ENCODE measurements around the gene RTTN. TPM values are rescaled to one million over a fixed set of nuclear protein-coding genes. Genes with fewer than 3 reads are reported as not detected.

RTTN gene
- total and polyA plus RNA-seq, 4 donors: 1.1 to 14.3 (median 8.8) TPM

DNA sequence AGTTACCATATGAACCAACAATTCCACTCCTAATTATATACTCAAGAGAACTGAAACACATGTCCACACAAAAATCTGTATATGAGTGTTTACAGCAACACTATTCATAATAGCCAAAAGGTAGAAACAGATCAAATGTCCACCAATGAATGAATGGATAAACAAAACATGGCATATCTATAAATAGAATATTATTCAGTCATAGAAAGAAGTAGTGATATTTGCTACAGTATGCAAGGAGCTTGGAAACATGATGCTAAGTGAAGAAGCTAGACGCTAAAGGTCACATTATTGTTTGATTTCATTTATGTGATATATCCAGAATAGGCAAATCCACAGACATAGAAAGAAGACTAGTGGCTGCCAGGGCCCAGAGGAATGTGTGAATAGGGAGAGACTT lies 92.0 kb downstream of the RTTN start:
- Histone ChIP-seq H3K27me3 (ENCODE audit: control insufficient read depth in 4 of 4, insufficient read depth in 4 of 4, low read length in 3 of 4) (no peaks in the 10 kb centered on the region), H3K27ac (ENCODE audit: low read depth in 1 of 2, low read length in 2 of 2) (no peak overlapping the region), H3K9me3 (ENCODE audit: control insufficient read depth in 4 of 4, low read length in 3 of 4) (no peaks in the 10 kb centered on the region), H3K4me3 (ENCODE audit: low read depth in 1 of 3, low read length in 3 of 3) (no peak overlapping the region), H3K4me1 (ENCODE audit: control insufficient read depth in 4 of 4, insufficient read depth in 4 of 4, low read length in 3 of 4) (no peaks in the 10 kb centered on the region), H3K36me3 (ENCODE audit: control insufficient read depth in 4 of 4, insufficient read depth in 3 of 4, low read depth in 1 of 4, low read length in 3 of 4) (peaks cover 0 to 20% (median 13%) of the 10 kb centered on the region in 4 donors), H3K9ac (ENCODE audit: low read depth in 1 of 2, low read length in 2 of 2) (no peak overlapping the region)
- WGBS: 100% methylated on average over 1 of the region's 1 CpG
- DNase-seq (ENCODE audit: low spot score): no peak
- TF ChIP-seq FOXA1 (IDR thresholded peaks at IDR 0.05): no peak
- no peak for TF ChIP-seq RAD21 (IDR thresholded peaks at IDR 0.05)
- no peak for TF ChIP-seq HNF4G (IDR thresholded peaks at IDR 0.05)
- TF ChIP-seq EGR1 (IDR thresholded peaks at IDR 0.05; ENCODE audit: low read depth in 2 of 2): no peak
- TF ChIP-seq YY1 (IDR thresholded peaks at IDR 0.05): no peak
- TF ChIP-seq NR2F2 (IDR thresholded peaks at IDR 0.05): no peak
- no peak for TF ChIP-seq HNF4A (conservative IDR thresholded peaks at IDR 0.05)
- TF ChIP-seq, protein P1, sequence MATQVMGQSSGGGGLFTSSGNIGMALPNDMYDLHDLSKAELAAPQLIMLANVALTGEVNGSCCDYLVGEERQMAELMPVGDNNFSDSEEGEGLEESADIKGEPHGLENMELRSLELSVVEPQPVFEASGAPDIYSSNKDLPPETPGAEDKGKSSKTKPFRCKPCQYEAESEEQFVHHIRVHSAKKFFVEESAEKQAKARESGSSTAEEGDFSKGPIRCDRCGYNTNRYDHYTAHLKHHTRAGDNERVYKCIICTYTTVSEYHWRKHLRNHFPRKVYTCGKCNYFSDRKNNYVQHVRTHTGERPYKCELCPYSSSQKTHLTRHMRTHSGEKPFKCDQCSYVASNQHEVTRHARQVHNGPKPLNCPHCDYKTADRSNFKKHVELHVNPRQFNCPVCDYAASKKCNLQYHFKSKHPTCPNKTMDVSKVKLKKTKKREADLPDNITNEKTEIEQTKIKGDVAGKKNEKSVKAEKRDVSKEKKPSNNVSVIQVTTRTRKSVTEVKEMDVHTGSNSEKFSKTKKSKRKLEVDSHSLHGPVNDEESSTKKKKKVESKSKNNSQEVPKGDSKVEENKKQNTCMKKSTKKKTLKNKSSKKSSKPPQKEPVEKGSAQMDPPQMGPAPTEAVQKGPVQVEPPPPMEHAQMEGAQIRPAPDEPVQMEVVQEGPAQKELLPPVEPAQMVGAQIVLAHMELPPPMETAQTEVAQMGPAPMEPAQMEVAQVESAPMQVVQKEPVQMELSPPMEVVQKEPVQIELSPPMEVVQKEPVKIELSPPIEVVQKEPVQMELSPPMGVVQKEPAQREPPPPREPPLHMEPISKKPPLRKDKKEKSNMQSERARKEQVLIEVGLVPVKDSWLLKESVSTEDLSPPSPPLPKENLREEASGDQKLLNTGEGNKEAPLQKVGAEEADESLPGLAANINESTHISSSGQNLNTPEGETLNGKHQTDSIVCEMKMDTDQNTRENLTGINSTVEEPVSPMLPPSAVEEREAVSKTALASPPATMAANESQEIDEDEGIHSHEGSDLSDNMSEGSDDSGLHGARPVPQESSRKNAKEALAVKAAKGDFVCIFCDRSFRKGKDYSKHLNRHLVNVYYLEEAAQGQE (IDR thresholded peaks at IDR 0.05): no peak
- TF ChIP-seq, protein P2, sequence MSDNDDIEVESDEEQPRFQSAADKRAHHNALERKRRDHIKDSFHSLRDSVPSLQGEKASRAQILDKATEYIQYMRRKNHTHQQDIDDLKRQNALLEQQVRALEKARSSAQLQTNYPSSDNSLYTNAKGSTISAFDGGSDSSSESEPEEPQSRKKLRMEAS (IDR thresholded peaks at IDR 0.05): no peak
- no peak for TF ChIP-seq GABPA (IDR thresholded peaks at IDR 0.05 in 1 of 2, conservative IDR thresholded peaks at IDR 0.05 in 1 of 2)
- no peak for TF ChIP-seq RXRA (IDR thresholded peaks at IDR 0.05)
- TF ChIP-seq, protein P3, sequence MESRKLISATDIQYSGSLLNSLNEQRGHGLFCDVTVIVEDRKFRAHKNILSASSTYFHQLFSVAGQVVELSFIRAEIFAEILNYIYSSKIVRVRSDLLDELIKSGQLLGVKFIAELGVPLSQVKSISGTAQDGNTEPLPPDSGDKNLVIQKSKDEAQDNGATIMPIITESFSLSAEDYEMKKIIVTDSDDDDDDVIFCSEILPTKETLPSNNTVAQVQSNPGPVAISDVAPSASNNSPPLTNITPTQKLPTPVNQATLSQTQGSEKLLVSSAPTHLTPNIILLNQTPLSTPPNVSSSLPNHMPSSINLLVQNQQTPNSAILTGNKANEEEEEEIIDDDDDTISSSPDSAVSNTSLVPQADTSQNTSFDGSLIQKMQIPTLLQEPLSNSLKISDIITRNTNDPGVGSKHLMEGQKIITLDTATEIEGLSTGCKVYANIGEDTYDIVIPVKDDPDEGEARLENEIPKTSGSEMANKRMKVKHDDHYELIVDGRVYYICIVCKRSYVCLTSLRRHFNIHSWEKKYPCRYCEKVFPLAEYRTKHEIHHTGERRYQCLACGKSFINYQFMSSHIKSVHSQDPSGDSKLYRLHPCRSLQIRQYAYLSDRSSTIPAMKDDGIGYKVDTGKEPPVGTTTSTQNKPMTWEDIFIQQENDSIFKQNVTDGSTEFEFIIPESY (IDR thresholded peaks at IDR 0.05): no peak

DNA sequence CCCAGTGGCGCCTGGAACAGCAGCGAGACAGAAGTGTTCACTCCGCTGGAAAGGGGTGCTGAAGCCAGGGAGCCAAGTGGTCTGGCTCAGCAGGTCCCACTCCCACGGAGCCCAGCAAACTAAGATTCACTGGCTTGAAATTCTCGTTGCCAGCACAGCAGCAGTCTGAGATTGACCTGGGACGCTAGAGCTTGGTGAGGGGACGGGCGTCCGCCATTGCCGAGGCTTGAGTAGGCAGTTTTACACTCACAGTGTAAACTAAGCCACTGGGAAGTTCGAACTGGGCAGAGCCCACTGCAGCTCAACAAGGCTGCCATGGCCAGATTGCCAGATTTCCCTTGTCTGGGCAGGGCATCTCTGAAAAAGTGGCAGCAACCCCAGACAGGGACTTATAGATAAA lies 94.8 kb downstream of the RTTN start:
- WGBS: 95% methylated on average over 11 of the region's 11 CpGs
- TF ChIP-seq HNF4G (IDR thresholded peaks at IDR 0.05): no peak
- TF ChIP-seq, protein P2 (IDR thresholded peaks at IDR 0.05): no peak
- H3K36me3 ChIP-seq (ENCODE audit: control insufficient read depth in 4 of 4, insufficient read depth in 3 of 4, low read depth in 1 of 4, low read length in 3 of 4): peaks cover 0 to 34% (median 22%) of the 10 kb centered on the region in 4 donors
- H3K27ac ChIP-seq (ENCODE audit: low read depth in 1 of 2, low read length in 2 of 2): no peak overlapping the region
- H3K9me3 ChIP-seq (ENCODE audit: control insufficient read depth in 4 of 4, low read length in 3 of 4): no peaks in the 10 kb centered on the region
- H3K4me3 ChIP-seq (ENCODE audit: low read depth in 1 of 3, low read length in 3 of 3): no peak overlapping the region
- no peak overlapping the region for H3K9ac ChIP-seq (ENCODE audit: low read depth in 1 of 2, low read length in 2 of 2)
- DNase-seq (ENCODE audit: low spot score): no peak
- H3K4me1 ChIP-seq (ENCODE audit: control insufficient read depth in 4 of 4, insufficient read depth in 4 of 4, low read length in 3 of 4): no peaks in the 10 kb centered on the region
- H3K27me3 ChIP-seq (ENCODE audit: control insufficient read depth in 4 of 4, insufficient read depth in 4 of 4, low read length in 3 of 4): no peaks in the 10 kb centered on the region

DNA sequence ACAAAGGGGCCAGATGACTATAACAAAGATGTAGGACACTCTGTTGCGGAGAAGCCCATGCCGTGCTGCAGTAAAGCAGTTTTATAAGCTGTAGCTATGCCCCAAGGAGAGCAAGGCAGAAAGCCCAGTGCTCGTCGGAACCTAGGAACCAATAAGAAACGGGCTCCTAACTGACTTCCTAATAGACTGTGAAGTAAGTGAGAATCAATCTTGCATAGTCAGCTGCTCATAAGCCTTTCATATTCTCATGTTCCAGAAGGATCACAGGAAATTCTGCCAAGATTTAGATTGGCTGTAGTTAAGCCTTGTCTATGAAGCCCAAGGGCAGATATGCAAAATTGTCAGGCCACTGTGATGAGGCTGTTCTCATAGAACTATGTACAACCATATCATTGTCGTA lies 98.4 kb downstream of the RTTN start:
- Histone ChIP-seq H3K4me1 (ENCODE audit: control insufficient read depth in 4 of 4, insufficient read depth in 4 of 4, low read length in 3 of 4) (no peaks in the 10 kb centered on the region), H3K27ac (ENCODE audit: low read depth in 1 of 2, low read length in 2 of 2) (no peak overlapping the region), H3K36me3 (ENCODE audit: control insufficient read depth in 4 of 4, insufficient read depth in 3 of 4, low read depth in 1 of 4, low read length in 3 of 4) (peaks cover 3 to 29% (median 20%) of the 10 kb centered on the region in 4 donors), H3K27me3 (ENCODE audit: control insufficient read depth in 4 of 4, insufficient read depth in 4 of 4, low read length in 3 of 4) (no peaks in the 10 kb centered on the region), H3K9ac (ENCODE audit: low read depth in 1 of 2, low read length in 2 of 2) (no peak overlapping the region), H3K9me3 (ENCODE audit: control insufficient read depth in 4 of 4, low read length in 3 of 4) (no peaks in the 10 kb centered on the region), H3K4me3 (ENCODE audit: low read depth in 1 of 3, low read length in 3 of 3) (no peak overlapping the region)
- DNase-seq (ENCODE audit: low spot score): no peak
- WGBS: 95% methylated on average over 6 of the region's 6 CpGs
- TF ChIP-seq NR2F2 (IDR thresholded peaks at IDR 0.05): no peak
- TF ChIP-seq, protein P3 (IDR thresholded peaks at IDR 0.05): no peak
- TF ChIP-seq, protein P2 (IDR thresholded peaks at IDR 0.05): no peak
- TF ChIP-seq FOXA1 (IDR thresholded peaks at IDR 0.05): no peak
- TF ChIP-seq GABPA (IDR thresholded peaks at IDR 0.05 in 1 of 2, conservative IDR thresholded peaks at IDR 0.05 in 1 of 2): no peak
- TF ChIP-seq, protein P4, sequence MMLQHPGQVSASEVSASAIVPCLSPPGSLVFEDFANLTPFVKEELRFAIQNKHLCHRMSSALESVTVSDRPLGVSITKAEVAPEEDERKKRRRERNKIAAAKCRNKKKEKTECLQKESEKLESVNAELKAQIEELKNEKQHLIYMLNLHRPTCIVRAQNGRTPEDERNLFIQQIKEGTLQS (IDR thresholded peaks at IDR 0.05): no peak
- no peak for TF ChIP-seq SP1 (IDR thresholded peaks at IDR 0.05)
- no peak for TF ChIP-seq EGR1 (IDR thresholded peaks at IDR 0.05; ENCODE audit: low read depth in 2 of 2)
- TF ChIP-seq FOXA2 (IDR thresholded peaks at IDR 0.05): no peak
- TF ChIP-seq RAD21 (IDR thresholded peaks at IDR 0.05): no peak
- TF ChIP-seq, protein P5, sequence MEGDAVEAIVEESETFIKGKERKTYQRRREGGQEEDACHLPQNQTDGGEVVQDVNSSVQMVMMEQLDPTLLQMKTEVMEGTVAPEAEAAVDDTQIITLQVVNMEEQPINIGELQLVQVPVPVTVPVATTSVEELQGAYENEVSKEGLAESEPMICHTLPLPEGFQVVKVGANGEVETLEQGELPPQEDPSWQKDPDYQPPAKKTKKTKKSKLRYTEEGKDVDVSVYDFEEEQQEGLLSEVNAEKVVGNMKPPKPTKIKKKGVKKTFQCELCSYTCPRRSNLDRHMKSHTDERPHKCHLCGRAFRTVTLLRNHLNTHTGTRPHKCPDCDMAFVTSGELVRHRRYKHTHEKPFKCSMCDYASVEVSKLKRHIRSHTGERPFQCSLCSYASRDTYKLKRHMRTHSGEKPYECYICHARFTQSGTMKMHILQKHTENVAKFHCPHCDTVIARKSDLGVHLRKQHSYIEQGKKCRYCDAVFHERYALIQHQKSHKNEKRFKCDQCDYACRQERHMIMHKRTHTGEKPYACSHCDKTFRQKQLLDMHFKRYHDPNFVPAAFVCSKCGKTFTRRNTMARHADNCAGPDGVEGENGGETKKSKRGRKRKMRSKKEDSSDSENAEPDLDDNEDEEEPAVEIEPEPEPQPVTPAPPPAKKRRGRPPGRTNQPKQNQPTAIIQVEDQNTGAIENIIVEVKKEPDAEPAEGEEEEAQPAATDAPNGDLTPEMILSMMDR (IDR thresholded peaks at IDR 0.05; ENCODE audit: low read depth, low read length, missing input control): no peak
- no peak for TF ChIP-seq YY1 (IDR thresholded peaks at IDR 0.05)
- no peak for TF ChIP-seq TAF1 (conservative IDR thresholded peaks at IDR 0.05)
